ENCODE results near the gene RRM2. TPM values are rescaled to one million over a fixed set of nuclear protein-coding genes. Genes with fewer than 3 reads are reported as not detected.
A peak's percentile ranks its signal among the peaks of the same experiment; 100 is the strongest.

The RRM2 gene
- total RNA-seq, 1 donor from 2014 or later, result 11.9 TPM

- Histone ChIP-seq H4K20me1 (ENCODE audit: insufficient read depth, low read length) (no peaks in the 10 kb centered on the region), H3K27me3 (ENCODE audit: insufficient read depth, low read length) (no peaks in the 10 kb centered on the region), H2AFZ (ENCODE audit: low read depth, low read length) (peak overlapping the region; percentile 10), H3K36me3 (ENCODE audit: insufficient read depth, low read length) (no peaks in the 10 kb centered on the region), H3K4me3 (ENCODE audit: insufficient read depth, low read depth, low read length) (no peak overlapping the region), H3K79me2 (ENCODE audit: insufficient read depth, low read length) (no peaks in the 10 kb centered on the region), H3K27ac (ENCODE audit: low read depth, low read length) (no peak overlapping the region), H3K4me2 (ENCODE audit: low read length) (peak overlapping the region; percentile 51), H3K9me3 (ENCODE audit: insufficient read depth, low read depth, low read length) (no peaks in the 10 kb centered on the region), H3K9ac (ENCODE audit: low read length) (no peak overlapping the region), H3K4me1 (ENCODE audit: insufficient read depth, low read length) (peaks cover 22% of the 10 kb centered on the region)
- H3K36me3 Mint-ChIP-seq (ENCODE audit: low read depth, unreplicated experiment), result no peaks in the 10 kb centered on the region
- DNase-seq (ENCODE audit: low read depth) (no peak), FAIRE-seq (no peak)
- H3K9me3 Mint-ChIP-seq (ENCODE audit: unreplicated experiment), result no peaks in the 10 kb centered on the region
- no peak overlapping the region for H3K4me3 Mint-ChIP-seq (ENCODE audit: unreplicated experiment)
- TF ChIP-seq EZH2 (IDR thresholded peaks at IDR 0.05; ENCODE audit: insufficient read depth, low read length) (no peak), CTCF (IDR thresholded peaks at IDR 0.05; ENCODE audit: insufficient read depth, low read depth, low read length) (no peak)
- H3K4me1 Mint-ChIP-seq (ENCODE audit: low read depth, unreplicated experiment), result peaks cover 11% of the 10 kb centered on the region
- no peak overlapping the region for H3K27ac Mint-ChIP-seq (ENCODE audit: unreplicated experiment)
- H3K27me3 Mint-ChIP-seq (ENCODE audit: low read depth, unreplicated experiment), result peaks cover 39% of the 10 kb centered on the region
These were observed 46.6 kb downstream of the RRM2 start for GRCh38 chr2:10169053-10169578.

- H3K27ac ChIP-seq (ENCODE audit: low read depth, low read length), result no peak overlapping the region
- FAIRE-seq (no peak), DNase-seq (ENCODE audit: low read depth) (peak; percentile 39)
- H3K9me3 ChIP-seq (ENCODE audit: insufficient read depth, low read depth, low read length), result no peaks in the 10 kb centered on the region
- no peak overlapping the region for H3K4me3 ChIP-seq (ENCODE audit: insufficient read depth, low read depth, low read length)
- no peaks in the 10 kb centered on the region for H4K20me1 ChIP-seq (ENCODE audit: insufficient read depth, low read length)
- H3K4me2 ChIP-seq (ENCODE audit: low read length), result peak overlapping the region; percentile 51
- H2AFZ ChIP-seq (ENCODE audit: low read depth, low read length), result peak overlapping the region; percentile 10
- Mint-ChIP-seq H3K9me3 (ENCODE audit: unreplicated experiment) (no peaks in the 10 kb centered on the region), H3K27me3 (ENCODE audit: low read depth, unreplicated experiment) (peaks cover 39% of the 10 kb centered on the region), H3K36me3 (ENCODE audit: low read depth, unreplicated experiment) (no peaks in the 10 kb centered on the region), H3K27ac (ENCODE audit: unreplicated experiment) (no peak overlapping the region), H3K4me1 (ENCODE audit: low read depth, unreplicated experiment) (peaks cover 11% of the 10 kb centered on the region), H3K4me3 (ENCODE audit: unreplicated experiment) (no peak overlapping the region)
- H3K36me3 ChIP-seq (ENCODE audit: insufficient read depth, low read length), result no peaks in the 10 kb centered on the region
- H3K79me2 ChIP-seq (ENCODE audit: insufficient read depth, low read length), result no peaks in the 10 kb centered on the region
- H3K4me1 ChIP-seq (ENCODE audit: insufficient read depth, low read length), result peaks cover 22% of the 10 kb centered on the region
- H3K27me3 ChIP-seq (ENCODE audit: insufficient read depth, low read length), result no peaks in the 10 kb centered on the region
- TF ChIP-seq EZH2 (IDR thresholded peaks at IDR 0.05; ENCODE audit: insufficient read depth, low read length), result no peak
- TF ChIP-seq CTCF (IDR thresholded peaks at IDR 0.05; ENCODE audit: insufficient read depth, low read depth, low read length), result no peak
- H3K9ac ChIP-seq (ENCODE audit: low read length), result peak overlapping the region; percentile 28
These were observed 47.0 kb downstream of the RRM2 start for GRCh38 chr2:10169581-10169980.

GRCh38 chr2:10170256-10170655, 47.7 kb downstream of the RRM2 start:
- no peaks in the 10 kb centered on the region for H3K79me2 ChIP-seq (ENCODE audit: insufficient read depth, low read length)
- no peaks in the 10 kb centered on the region for H3K36me3 ChIP-seq (ENCODE audit: insufficient read depth, low read length)
- no peaks in the 10 kb centered on the region for H3K9me3 ChIP-seq (ENCODE audit: insufficient read depth, low read depth, low read length)
- FAIRE-seq (no peak), DNase-seq (ENCODE audit: low read depth) (peak; percentile 59)
- peaks cover 35% of the 10 kb centered on the region for H3K27me3 Mint-ChIP-seq (ENCODE audit: low read depth, unreplicated experiment)
- no peak overlapping the region for H2AFZ ChIP-seq (ENCODE audit: low read depth, low read length)
- H3K27ac Mint-ChIP-seq (ENCODE audit: unreplicated experiment), result peak overlapping the region; percentile 50
- H3K36me3 Mint-ChIP-seq (ENCODE audit: low read depth, unreplicated experiment), result no peaks in the 10 kb centered on the region
- H3K4me3 Mint-ChIP-seq (ENCODE audit: unreplicated experiment), result no peak overlapping the region
- peak overlapping the region; percentile 51 for H3K4me2 ChIP-seq (ENCODE audit: low read length)
- no peaks in the 10 kb centered on the region for H4K20me1 ChIP-seq (ENCODE audit: insufficient read depth, low read length)
- H3K9me3 Mint-ChIP-seq (ENCODE audit: unreplicated experiment), result no peaks in the 10 kb centered on the region
- H3K4me1 Mint-ChIP-seq (ENCODE audit: low read depth, unreplicated experiment), result peaks cover 11% of the 10 kb centered on the region
- H3K9ac ChIP-seq (ENCODE audit: low read length), result peak overlapping the region; percentile 28
- H3K27ac ChIP-seq (ENCODE audit: low read depth, low read length), result peak overlapping the region; percentile 20
- peaks cover 22% of the 10 kb centered on the region for H3K4me1 ChIP-seq (ENCODE audit: insufficient read depth, low read length)
- TF ChIP-seq EZH2 (IDR thresholded peaks at IDR 0.05; ENCODE audit: insufficient read depth, low read length) (no peak), CTCF (IDR thresholded peaks at IDR 0.05; ENCODE audit: insufficient read depth, low read depth, low read length) (no peak)
- no peak overlapping the region for H3K4me3 ChIP-seq (ENCODE audit: insufficient read depth, low read depth, low read length)
- H3K27me3 ChIP-seq (ENCODE audit: insufficient read depth, low read length), result no peaks in the 10 kb centered on the region

All from astrocyte (in vitro differentiated cells and primary cell).